Activated CD8-positive, alpha-beta memory T cell treated with anti-CD3 and anti-CD28 coated beads, Interleukin-2, amount 50 U/mL, for 1 hour (primary cell): Measurements from ENCODE around the gene SND1.

Experiments used
- DNase-seq: peaks from one replicate; pipeline ENCODE4 v3.0.0-alpha.2; 2020; ENCODE audit errors: extremely low read depth

The SND1 gene

GRCh38 chr7:127799535-127800305 is 147.7 kb downstream of the SND1 start:
- DNase-seq, result no peak

GRCh38 chr7:127802845-127803244 is 150.9 kb downstream of the SND1 start:
- DNase-seq, result no peak

- no peak for DNase-seq
These were observed 151.6 kb downstream of the SND1 start for GRCh38 chr7:127803626-127804025.

- DNase-seq, result no peak
These were observed 155.3 kb downstream of the SND1 start for GRCh38 chr7:127807340-127807739.

GRCh38 chr7:127807829-127808228 is 155.8 kb downstream of the SND1 start:
- no peak for DNase-seq

- DNase-seq, result no peak
These were observed 157.3 kb downstream of the SND1 start for GRCh38 chr7:127809261-127809702.

- DNase-seq, result no peak
These were observed 158.1 kb downstream of the SND1 start for GRCh38 chr7:127810113-127810512.

- DNase-seq, result no peak
These were observed 159.0 kb downstream of the SND1 start for GRCh38 chr7:127810696-127811660.

- no peak for DNase-seq
These were observed 160.5 kb downstream of the SND1 start for GRCh38 chr7:127812540-127812939.

GRCh38 chr7:127813991-127814541 is 162.1 kb downstream of the SND1 start:
- no peak for DNase-seq

- DNase-seq, result no peak
These were observed 163.7 kb downstream of the SND1 start for GRCh38 chr7:127815631-127816145.

- DNase-seq, result no peak
These were observed 164.6 kb downstream of the SND1 start for GRCh38 chr7:127816354-127817190.

GRCh38 chr7:127817466-127817865 is 165.5 kb downstream of the SND1 start:
- no peak for DNase-seq

- DNase-seq, result no peak
These were observed 166.3 kb downstream of the SND1 start for GRCh38 chr7:127818306-127818705.

GRCh38 chr7:127819975-127820731 is 168.2 kb downstream of the SND1 start:
- DNase-seq, result no peak

GRCh38 chr7:127820732-127821085 is 168.7 kb downstream of the SND1 start:
- no peak for DNase-seq

GRCh38 chr7:127821146-127821545 is 169.2 kb downstream of the SND1 start:
- no peak for DNase-seq

- DNase-seq, result no peak
These were observed 171.0 kb downstream of the SND1 start for GRCh38 chr7:127822822-127823508.

GRCh38 chr7:127824682-127825081 is 172.7 kb downstream of the SND1 start:
- no peak for DNase-seq
